A172 (cell line): ENCODE results near the gene ACTR8. TPM values are rescaled to one million over a fixed set of nuclear protein-coding genes. Genes with fewer than 3 reads are reported as not detected.

Experiments
- DNase-seq: peaks from one replicate; pipeline ENCODE4 v3.0.0-alpha.2; 2015; ENCODE audit warnings: low spot score
- total RNA-seq: library from RNA; depleted of rRNA; stranded (reverse); fragments of >200 nt; shearing (Covaris generic); gene quantifications from 2 replicates; pipeline ENCODE4 v1.2.3, GENCODE V29; 2014

ACTR8 gene
- total RNA-seq, 1 experiment from 2014 or later = 20.2 TPM

DNA sequence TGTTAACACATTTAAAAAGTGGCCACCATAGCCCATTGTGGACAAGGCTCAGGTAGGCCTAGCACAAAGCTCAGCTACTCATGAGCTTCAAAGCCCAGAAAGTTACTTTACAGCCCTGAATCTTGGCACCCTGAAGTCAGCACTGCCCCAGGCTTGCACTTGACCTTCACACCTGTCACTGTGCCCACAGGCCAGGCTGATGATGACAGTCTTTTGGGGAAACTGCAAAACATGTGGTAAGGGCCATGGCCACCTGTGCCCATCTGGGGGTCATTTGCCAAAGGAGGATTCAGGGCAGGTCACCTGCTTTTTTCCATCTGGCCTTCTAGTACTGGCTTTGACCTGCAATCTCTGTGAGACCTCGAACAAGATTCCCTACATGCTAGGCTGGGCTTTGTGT lies 46.7 kb downstream of the ACTR8 start:
- DNase-seq = no peak

DNA sequence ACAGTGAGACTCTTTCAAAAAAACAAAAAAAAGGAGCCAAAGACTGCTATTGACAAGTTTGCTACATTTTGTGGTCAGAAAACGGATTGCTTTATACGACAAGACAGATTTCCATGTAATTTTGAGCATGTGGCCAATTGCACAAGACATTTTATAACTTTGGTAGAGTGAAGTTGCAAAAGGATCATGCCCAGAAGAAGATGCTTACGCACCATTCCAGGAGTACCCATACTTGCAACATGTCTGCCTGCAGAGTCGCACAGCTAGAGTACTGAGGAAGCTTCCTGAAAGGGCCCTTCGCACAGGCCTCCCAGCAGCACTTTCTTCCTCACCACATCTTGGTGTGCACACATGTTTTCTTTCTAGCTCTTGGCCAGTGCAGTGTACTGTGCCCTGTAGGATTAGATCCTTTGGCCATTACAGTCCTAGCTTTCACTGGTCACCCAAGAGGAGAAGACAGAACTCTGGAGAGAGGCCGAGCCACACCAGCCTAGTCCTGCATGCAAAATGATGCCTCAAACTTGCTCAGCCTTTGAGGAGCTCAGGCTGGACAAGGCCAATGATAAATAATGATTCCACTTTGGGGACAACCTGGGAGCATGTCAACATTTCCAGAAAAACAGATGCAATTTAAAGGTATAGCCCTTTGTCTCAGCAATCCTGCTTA lies 47.4 kb downstream of the ACTR8 start:
- no peak for DNase-seq

DNA sequence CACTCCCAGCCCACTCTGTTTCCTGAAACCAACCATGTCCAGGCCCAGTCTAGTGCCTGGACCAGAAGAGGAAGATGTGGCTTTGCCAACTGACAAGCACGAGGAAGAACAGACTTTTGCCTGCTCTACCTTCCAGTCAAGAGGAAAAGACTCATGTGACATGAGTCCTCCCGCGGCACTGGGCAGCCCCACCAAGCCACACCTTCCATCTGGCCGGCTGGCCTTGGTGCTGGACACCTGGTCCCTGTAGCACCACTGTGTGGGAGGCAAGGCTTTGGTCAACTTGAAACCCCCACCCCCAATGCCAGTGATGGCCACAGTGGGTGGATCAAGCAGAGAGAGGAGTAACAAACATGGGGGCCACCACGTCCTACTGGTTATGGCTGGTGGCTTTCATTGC lies 48.3 kb downstream of the ACTR8 start:
- DNase-seq = no peak

DNA sequence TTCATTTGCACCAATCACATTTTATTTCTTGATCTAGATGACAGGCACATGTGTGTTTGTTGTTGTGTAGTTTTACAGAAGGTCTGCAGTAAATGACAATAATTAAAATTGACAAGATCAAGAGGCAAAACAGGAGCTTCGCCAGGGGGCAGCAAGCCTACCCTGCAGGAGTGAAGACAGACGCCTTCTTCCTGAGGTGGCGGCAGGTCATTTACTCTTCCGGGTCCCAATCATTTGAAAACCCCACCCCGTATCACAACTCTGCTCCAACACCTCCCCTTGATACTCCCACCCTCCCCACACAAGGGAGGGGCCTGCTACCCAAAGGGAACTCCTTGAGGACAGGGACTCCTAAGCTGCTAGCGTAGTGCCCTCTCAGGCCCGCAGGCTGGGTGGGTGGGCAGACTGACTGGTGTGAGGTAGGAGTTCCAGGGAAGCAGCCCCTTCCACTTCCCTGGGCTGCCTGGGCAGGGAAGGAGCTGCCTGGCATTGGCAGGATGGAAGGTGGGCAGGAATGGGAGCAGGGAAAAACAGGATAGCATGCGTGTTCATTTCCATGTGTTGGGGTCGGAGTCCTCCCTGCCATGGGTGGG lies 48.8 kb downstream of the ACTR8 start:
- no peak for DNase-seq

DNA sequence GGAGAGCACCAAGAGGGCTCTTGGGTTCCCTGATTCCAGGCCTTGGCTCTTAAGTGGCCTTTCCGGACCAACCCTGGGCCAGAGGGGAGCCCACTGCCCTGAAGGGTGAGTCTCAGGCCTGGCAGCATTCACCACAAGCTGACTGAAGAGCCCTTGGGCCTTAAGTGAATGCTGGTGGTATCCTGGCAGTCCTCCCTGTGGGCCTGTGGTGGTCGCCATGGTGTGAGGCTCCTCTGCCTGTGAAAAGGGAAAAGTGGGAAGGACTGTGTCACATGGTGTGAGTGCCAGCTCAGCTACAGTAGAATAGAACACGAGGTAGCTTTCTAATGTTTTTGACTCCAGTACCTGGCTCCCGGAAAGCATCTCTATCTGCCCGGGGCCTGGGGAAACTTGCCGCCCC lies 51.0 kb downstream of the ACTR8 start:
- DNase-seq = no peak

DNA sequence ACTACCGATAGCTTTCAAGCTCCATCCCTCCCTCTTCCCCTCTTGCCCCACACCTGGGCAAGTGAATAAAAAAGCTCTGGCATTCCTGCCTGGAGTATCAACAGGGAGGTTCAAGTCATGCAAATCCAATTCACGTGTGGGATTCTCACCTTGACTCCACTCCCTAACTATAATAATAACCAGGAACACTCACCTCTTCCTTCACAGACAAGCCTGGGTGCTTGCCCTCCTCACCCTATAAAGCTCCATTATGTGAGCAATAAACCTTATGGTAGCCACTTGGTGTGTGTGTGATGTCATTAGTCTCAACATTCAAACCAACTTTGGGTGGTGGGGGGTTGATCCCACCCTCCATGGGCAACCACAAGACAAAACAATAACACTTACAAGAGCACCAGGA lies 52.3 kb downstream of the ACTR8 start:
- DNase-seq = no peak

DNA sequence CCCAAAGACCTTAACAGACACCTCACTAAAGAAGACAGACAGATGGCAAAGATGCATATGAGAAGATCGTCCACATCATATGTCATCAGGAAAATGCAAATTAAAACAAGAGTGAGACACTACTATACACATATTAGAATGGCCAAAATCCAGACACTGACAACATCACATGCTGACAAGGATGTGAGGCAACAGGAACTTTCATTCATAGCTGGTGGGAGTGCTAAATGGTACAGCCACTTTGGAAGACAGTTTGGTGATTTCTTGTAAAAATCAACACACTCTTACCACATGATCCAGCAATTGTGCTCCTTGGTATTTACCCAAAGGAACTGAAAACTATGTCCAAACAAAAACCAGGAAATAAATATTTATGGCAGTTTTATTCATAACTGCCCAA lies 53.4 kb downstream of the ACTR8 start:
- DNase-seq = no peak

DNA sequence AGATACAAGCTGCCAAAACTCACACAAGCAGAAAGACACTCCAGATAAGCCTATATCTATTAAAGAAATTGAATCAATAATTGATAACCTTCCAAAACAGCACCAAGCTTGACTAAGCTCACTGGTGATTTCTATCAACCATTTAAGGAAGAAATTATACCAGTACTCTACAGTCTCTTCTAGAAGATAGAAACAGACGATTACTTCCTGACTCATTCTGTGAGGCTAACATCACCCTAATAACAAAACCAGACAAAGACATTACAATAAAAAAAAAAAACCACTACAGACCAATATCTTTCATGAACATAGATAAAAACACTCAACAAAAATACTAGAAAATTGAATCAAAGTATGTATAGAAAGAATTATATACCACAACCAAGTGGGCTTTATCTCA lies 55.9 kb downstream of the ACTR8 start:
- no peak for DNase-seq

DNA sequence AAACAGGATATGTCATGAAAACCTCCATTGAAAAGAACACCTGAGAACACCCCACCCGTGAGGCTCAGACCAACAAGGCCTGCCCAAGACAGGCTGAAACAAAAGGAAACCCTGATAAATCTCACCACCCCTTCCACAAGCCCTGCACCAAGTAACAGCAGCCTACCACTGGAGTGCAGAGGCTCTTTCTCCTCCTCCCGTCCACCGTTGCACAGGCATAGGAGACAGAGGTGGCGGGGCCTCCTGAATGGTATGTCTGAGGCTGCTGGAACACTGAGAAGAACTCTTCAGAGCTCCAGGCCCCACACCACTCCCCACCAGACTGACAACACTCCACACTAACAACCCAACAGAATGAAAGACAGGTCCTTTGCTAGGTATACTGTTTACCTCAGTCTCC lies 57.2 kb downstream of the ACTR8 start:
- no peak for DNase-seq

DNA sequence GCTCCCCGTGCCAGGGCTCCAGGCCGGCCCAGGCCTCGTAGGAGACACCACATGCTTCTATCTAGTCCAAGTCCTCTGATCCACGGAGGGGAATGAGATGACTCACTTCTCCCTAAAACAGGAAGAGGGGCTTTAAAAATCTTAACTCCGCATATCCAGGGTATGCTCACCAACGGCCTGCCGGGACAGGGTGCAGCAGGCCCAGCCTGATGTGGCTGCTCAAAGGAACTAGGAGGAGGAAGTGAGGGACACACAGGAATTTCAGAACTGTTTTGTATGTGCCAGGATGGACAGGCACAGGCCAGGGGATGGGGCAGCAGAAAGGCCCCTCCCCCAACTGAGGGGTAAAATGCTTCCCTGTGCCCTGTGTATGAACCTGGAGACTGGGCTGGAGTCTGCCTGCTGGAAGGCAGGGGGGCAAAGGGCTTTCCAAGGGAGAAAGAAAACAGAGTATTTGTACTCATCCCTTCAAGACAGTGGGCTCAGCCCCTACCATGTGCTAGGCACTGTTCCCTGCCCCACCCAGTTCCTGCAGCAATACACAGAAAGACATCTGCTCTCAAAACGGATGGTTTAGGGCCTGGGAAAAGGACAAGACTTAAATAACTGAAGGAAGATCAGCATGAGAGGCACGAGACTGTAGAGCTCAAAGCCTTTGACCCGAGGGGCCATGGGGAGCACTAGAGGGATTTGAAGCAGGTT lies 57.8 kb downstream of the ACTR8 start:
- DNase-seq = no peak

DNA sequence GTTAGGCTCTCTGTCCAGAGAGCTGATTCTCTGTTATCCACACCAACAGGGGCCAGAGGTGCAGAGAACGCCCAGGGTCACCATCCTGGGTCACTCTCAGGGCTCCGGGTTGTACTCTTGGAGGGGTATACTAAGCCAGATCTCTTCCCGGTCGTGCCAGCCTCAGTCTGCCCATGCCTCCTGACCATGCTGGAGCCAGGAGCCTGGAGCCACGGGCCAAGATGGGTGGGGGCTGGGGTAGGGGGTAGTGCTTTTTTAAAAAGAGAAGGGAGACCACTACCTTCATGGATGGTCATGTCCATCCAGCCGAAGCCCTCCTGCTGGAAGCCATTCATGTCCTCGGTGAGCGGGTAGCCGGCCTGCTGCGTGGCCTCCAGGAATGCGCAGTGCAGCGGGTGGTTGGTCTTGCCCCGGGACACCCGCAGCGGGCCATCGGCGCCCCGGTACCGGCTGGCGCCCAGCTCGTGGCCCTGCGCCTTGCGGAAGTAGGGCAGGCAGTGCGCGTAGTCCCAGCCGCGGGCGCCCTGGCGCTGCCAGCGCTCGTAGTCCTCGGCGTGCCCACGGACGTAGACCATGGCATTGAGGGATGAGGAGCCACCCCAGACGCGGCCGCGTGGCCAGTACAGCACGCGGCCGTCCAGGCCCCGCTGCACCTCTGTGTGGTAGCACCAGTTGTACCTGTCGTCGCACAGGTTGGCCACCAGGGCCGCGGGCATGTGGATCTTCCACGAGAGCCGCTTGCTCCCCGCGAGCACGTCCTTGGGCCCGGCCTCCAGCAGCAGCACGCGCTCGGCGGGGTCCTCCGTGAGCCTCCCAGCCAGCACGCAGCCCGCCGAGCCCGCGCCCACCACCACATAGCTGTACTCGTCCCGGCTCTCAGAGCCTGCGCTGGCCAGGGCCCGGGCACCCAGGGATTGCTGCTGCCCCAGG lies 58.7 kb downstream of the ACTR8 start:
- DNase-seq = no peak

DNA sequence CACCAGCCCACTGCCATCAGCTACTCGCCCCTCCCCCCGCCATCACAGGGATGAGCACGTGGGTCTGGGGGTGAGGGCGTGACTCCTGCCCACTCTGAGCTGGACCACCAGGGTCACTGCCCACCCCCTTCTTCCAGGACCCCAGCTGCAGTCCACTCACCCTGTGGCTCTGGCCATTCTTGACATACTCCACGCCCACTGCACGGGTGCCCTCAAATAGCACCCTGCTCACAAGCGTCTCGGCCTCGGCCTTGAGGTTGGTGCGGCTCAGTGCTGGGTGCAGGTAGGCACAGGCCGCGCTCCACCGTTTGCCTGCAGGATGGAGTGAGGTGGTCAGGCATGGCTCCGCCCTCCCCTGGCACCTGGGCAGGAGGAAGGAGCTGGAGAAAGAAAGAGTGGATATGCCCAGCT lies 59.6 kb downstream of the ACTR8 start:
- DNase-seq = no peak

DNA sequence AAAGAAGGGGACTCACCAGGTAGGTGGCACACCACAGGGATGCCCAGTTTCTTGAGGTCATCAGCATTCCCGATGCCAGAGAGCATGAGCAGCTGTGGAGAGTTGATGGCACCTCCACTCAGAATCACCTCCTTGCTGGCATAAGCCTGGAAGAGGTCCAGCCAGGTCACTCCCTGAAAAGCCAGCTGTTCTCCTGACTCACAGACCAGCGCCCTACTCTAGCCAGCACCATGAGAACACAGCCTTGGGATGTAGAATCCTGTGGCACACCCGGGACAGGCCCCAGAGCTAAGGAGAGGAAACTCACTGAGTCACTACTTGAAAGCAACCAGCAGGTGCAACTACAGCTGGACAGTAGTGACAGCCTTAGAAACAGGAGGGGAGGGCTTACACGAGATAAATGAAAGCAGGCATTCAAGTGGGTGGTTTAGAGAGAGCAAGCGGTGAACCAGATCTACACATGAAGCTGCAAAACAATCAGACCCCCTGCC lies 60.3 kb downstream of the ACTR8 start:
- peak; percentile 78 for DNase-seq

DNA sequence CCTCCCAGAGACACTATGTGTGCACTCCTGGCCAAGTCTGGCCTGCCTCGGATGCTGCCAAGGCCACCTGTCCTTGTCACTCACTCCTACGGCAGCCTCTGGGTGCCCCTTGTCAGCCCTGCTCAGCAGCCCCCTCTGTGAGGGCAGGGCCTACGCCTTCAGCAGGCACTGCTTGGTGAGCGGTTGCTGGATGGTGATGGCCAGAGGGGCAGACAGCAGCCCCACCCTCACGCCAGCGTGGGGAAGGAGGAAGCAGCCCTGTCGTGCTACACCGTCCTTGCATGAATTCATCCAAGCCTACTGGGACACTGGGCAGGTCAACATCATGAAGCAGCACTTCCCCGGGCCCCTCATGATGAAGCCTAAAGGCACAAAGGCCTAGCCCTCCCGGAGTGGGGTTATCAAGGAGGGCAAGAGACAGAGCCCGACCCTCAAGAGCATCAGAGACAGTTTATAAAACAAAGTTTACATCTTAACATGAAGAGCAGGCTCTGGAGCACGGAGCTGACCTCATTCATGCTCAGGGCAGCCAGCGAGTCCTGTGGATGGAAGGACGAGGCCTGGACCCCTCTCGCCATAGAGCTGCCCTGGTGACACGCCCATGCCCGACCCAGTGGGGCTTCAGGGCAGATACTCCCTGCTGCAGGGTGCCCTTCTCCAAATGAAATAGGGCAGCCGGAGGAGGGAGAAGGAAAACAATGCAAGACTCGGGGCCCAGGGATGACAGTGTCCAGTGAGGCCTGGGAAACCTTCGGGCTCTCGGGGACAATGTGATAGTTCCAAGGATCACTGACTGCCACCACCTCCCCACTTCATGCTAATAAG lies 61.0 kb downstream of the ACTR8 start:
- no peak for DNase-seq

DNA sequence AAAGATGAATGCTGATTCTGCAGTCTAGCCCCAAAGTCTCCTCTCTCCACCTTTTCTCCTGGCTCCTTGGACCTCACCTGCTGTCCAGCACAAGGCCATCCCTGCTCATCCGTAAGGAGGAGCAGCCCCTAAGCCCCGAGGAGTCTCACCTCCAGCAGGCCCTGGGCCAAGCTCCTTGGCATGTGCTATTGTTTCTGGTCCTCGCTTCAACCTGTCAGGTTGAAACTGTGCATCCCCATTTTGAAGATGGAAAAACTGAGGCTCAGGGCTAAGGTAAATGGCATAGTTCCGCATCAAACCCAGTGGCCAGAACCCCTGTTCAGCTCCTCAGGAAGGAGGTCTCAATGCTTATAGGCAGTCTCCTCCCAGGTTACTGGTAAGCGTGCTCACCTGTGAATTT lies 61.9 kb downstream of the ACTR8 start:
- no peak for DNase-seq

DNA sequence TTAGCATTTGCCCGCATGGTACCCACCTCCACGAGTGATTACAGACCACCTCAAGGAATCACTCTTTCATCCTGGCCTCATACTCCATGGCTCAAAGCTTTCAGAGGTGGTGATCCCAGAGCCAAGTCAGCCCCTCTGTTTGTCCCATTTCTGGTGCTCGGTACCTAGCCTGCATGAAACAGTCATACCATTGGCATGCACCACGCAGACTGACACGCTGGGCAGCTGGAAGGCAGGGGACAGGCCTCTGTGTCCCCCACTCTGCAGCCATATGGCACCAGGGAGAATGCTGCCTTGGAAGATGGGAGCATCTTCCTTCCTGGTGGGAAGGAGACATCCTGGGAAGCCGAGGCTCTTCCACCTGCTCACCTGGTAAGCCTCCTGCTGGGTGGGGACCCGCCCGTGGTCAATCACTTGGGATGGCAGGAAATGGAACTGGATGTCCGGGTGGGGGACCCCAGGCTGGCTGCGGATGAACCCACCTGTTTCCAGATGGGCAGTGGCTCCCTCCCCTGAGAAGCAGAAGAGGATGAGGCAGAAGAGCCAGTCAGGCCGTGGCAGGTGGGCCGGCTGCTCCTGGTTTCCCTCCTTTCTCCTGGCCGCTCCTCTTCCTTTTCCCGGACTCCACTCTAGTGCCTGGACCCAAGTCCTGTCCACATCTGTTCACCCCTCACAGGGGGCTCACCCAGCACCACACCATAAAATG lies 62.6 kb downstream of the ACTR8 start:
- DNase-seq = no peak

DNA sequence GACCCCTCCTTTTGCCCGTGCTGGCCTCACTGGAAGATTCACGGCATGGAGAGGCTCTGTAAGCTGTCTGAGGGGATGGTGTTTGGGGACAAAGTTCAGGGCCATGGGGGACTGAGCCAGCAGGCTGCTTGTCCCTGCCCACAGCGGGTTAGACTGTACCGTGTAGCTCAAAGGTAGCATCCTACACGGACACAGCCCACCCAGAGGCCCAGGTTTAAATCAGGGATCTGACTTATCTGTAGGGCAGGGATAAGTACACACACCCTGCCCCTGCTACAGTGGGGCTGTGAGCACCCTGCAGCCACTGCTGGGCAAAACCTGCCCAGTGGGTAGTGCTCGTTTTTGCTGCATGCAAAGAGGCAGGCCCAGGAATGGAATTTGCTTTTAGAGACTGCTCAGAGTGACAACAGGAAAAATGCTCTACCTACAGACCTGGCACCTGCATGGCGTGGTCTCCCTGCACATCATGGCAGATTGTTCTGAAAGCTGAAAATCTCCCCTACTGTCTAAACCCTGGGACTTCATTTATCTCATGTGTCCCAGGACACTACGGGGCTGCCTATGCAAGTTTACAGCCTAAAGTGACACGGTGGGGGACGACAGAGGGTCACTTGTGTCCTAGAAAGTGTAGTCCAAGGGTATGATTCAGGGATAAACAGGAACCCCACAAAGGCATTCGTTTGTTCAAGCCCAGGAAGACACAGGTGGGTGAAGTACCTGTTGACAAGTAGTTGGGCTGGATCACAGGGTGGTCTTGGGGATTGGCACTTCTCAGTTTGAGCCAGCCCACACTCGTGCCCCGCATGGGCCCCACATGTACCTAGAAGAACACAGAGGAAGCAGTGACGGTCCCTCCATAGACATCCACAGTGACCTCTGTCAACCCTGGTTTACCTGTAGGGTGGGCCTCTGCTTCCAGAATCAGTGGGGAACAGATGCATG lies 63.5 kb downstream of the ACTR8 start:
- no peak for DNase-seq

DNA sequence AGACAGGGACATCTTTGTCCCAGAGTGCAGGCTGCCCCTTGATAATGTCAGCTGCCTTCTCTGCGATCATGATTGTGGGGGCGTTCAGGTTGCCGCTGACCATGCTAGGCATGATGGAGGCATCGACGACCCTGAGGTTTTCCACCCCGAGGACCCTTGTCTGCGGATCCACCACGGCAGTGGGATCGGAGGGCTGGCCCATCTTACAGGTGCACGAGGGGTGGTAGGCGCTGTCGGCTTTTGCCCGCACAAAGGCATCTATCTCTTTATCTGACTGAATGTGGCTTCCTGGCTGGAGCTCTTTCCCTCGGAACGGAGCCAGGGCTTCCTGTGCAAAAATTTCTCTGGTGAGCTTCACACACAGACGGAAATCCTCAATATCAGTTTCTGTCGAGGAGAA lies 64.1 kb downstream of the ACTR8 start:
- no peak for DNase-seq

DNA sequence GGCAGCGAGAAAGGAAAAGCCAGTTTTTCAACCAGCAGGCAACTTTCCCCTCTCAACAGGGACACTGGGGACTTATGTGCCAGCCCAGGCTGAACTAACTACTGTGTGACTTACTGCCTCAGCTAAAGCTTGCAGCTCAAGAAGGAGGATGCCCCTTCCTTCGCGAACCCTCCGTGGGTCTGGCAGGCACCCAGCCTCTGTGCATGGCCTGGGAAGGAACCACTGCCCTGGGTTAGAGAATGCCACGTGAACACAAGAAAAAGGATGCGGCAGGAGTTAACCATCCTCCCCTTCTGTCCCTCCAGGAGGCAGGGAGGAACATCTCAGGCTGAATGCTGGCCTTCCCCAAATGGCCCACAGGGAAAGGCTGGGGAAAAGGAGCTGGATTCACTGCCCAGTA lies 64.7 kb downstream of the ACTR8 start:
- no peak for DNase-seq
